GM12878 (cell line): ENCODE results near the gene RAB12. TPM values are rescaled to one million over a fixed set of nuclear protein-coding genes. Genes with fewer than 3 reads are reported as not detected.

ENCODE experiments used
- ETV6 ChIP-seq, 2 experiments: fragments of 450-650 bp in 1 of 2; IDR thresholded peaks in 1 of 2; conservative IDR thresholded peaks in 1 of 2; 2 replicates each; pipeline ENCODE4 v1.6.1; 2014; ENCODE audit warnings: antibody characterized with exemption in 1 of 2, borderline replicate concordance in 1 of 2, low read depth in 1 of 2, mild to moderate bottlenecking in 1 of 2, moderate library complexity in 1 of 2
- FOXK2 ChIP-seq: fragments of 450-650 bp; IDR thresholded peaks from 2 replicates; pipeline ENCODE4 v1.6.1; 2017; ENCODE audit warnings: mild to moderate bottlenecking, moderate library complexity
- HDGF ChIP-seq: fragments of 450-650 bp; IDR thresholded peaks from 2 replicates; pipeline ENCODE4 v1.6.1; 2016; ENCODE audit warnings: antibody characterized with exemption
- IKZF2 ChIP-seq, 2 experiments: fragments of 450-650 bp; IDR thresholded peaks; 2 replicates each; pipeline ENCODE4 v1.6.1; 2017; ENCODE audit warnings: mild to moderate bottlenecking in 2 of 2, moderate library complexity in 2 of 2
- IRF5 ChIP-seq: fragments of 450-650 bp; IDR thresholded peaks from 2 replicates; pipeline ENCODE4 v1.6.1; 2017; ENCODE audit warnings: borderline replicate concordance
- KAT2A ChIP-seq: conservative IDR thresholded peaks from 2 replicates; pipeline ENCODE4 v1.6.1; 2011; ENCODE audit warnings: low read depth, low read length; ENCODE audit not compliant: control insufficient read depth
- MTA2 ChIP-seq: fragments of 450-650 bp; IDR thresholded peaks from 2 replicates; pipeline ENCODE4 v1.6.1; 2016; ENCODE audit warnings: low read depth, mild to moderate bottlenecking, moderate library complexity
- PML ChIP-seq: IDR thresholded peaks from 2 replicates; pipeline ENCODE4 v1.6.1; 2012; ENCODE audit warnings: low read length, inconsistent platforms
- SMC3 ChIP-seq: IDR thresholded peaks from 2 replicates; pipeline ENCODE4 v1.6.1; 2011; ENCODE audit warnings: low read length, improper control_type of control experiment, borderline replicate concordance
- STAT3 ChIP-seq: IDR thresholded peaks from 2 replicates; pipeline ENCODE4 v1.6.1; 2011; ENCODE audit warnings: low read depth, low read length, improper control_type of control experiment
- TBL1XR1 ChIP-seq: IDR thresholded peaks from 2 replicates; pipeline ENCODE4 v1.6.1; 2012; ENCODE audit warnings: low read depth, low read length, improper control_type of control experiment
- ZBTB40 ChIP-seq: fragments of 450-650 bp; IDR thresholded peaks from 2 replicates; pipeline ENCODE4 v1.6.1; 2016; ENCODE audit warnings: mild to moderate bottlenecking, moderate library complexity, borderline replicate concordance
- polyA plus RNA-seq, 11 experiments: library from polyadenylated mRNA; depleted of rRNA in 4 of 11; unstranded in 6 of 11; stranded (reverse) in 5 of 11; fragments of >200 nt; fragmentation: Nextera tagmentation in 4 of 11; fragmentation: Illumina TruSeq in 1 of 11; extraction: Ambion mirVana in 4 of 11; extraction: Trizol in 1 of 11; gene quantifications; 1 replicate in 1 of 11; 2 replicates in 10 of 11; pipeline versions ENCODE4 v1.2.1 to v1.2.3, GENCODE V29; 2011 to 2016; ENCODE audit warnings: inconsistent platforms in 2 of 11, missing spikeins in 2 of 11, low read depth in 1 of 11
- total RNA-seq, 4 experiments: library from RNA; depleted of rRNA in 3 of 4; stranded (reverse); fragments of >200 nt in 3 of 4; fragmentation: Illumina TruSeq in 1 of 4; extraction: Trizol in 1 of 4; gene quantifications; 2 replicates each; pipeline versions ENCODE4 v1.2.1 to v1.2.3, GENCODE V29; 2013 to 2021

RAB12 gene
- total and polyA plus RNA-seq, 10 of the 15 experiments (the other 5 are each of a cell fraction or from before 2014, with no cell fraction given) = 0.71 to 29.8 (median 14.0) TPM

- TF ChIP-seq ZBTB40 (0 out of 2 replicates have a peak, but pooled peaks have one; percentile 2), IRF5 (no peak), PML (no peak), TBL1XR1 (no peak), KAT2A (no peak), HDGF (no peak), IKZF2 (IDR thresholded peaks at IDR 0.05) (peak; percentile 41 to 45; a peak in 2 of 4 replicates), ETV6 (conservative IDR thresholded peaks at IDR 0.05 in 1 of 2, IDR thresholded peaks at IDR 0.05 in 1 of 2; ENCODE audit: borderline replicate concordance in 1 of 2, low read depth in 1 of 2) (0 out of 4 replicates have a peak, but pooled peaks of 1 of the 2 experiments have one; percentile 38), MTA2 (0 out of 2 replicates have a peak, but pooled peaks have one; percentile 20), FOXK2 (no peak), SMC3 (no peak), STAT3 (no peak)
Observed at GRCh38 chr18:8610459-8610851, 1.2 kb downstream of the RAB12 start (continued).
